ENCODE data around the gene ADAMTS10. TPM values are rescaled to one million over a fixed set of nuclear protein-coding genes. Genes with fewer than 3 reads are reported as not detected.

ADAMTS10 gene
- total RNA-seq, result 5.7 and 7.9 TPM in 2 replicates

DNA sequence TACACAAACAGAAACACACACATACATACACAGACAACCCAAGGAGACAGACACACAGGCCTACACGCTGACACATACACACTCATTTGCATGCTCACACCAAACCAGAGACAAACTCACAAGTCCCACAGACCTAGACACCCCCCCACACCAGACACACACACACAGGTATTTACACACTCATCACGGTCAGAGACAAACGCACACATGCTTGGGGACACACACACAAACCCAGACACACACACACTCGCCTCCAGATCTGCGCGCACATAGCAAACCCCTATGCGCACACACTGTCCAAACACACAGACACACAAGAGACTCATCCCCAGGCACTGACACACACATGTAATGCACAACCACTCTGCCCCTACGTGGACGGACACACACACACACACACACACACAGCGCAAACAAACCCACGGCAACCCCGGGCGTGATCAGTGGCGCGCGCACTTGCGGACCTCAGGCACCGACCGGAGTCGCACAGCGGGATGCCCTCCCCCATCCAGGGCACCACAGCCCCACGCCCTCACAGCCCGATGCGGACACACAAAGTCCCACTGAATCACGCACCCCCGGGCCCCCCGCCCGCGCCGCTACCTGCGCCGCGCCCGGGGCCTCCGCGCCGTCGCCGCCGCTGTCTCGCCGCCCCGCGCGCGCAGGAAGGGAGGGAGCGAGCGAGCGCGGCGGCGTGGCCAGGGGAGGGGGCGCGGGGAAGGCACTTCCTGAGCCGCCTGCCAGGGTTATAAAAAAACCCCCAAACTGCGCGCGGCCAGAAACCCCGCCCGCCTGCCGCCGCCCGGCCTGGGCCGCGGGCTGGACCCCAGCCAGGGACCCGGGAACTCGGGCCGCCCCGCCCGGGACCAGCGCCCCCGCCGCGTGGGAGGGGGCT is at the start of gene ADAMTS10:
ADAMTS10 (minus strand) TSS at position 675 of the 895 bp plus-strand sequence. CDS start 5,005 bp downstream, outside the sequence.

DNA sequence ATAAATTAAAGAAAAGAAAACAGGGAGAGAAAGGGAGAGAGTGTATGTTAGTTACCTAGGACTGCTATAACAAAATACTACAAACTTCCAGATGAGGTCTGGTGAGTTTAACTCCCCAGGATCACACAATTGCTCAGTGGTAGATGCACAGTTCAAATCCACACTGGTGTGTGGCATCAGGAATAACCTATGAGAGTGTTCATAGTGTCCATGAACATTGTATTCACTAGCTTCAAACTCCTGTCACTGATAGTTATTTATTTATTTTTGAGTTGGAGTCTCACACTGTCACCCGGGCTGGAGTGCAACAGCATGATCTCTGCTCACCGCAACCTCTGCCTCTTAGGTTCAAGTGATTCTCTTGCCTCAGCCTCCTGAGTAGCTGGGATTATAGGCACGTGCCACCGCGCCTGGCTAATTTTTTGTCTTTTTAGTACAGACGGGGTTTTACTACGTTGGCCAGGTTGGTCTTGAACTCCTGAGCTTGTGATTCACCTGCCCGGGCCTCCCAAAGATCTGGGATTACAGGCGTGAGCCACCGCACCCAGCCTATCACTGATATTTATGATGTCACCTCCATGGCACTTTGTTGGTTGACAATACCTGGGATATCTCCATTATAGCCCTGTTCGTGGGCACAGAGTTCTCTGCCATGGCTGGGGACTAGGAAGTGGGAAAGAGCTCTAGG is 19.6 kb upstream of the ADAMTS10 start, which contains the start of gene NFILZ:
NFILZ (plus strand) TSS at position 638 of the 688 bp plus-strand sequence. CDS start 46,133 bp downstream, outside the sequence.

DNA sequence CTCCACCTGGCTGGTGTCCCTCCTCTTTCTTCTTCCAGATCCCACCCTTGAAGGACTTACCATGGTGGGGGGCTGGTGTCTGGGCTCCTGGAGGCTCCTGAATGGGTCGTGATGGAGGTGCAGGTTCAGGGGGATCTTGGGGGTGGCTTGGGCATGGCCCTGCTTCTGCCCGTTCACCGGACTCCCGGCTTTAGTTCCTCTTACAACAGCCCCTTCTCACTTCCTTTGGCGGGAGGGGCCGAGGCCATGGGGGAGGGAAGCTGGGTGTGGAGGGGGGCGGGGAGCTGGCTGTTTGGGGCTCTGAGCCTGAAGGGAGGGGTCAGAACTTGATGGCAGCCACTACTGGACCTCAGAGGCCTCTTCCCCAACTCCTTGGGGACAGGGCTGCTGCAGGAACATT is 33.3 kb downstream of the ADAMTS10 start, which contains the start of gene MYO1F:
MYO1F (minus strand) TSS at position 196 of the 400 bp plus-strand sequence; CDS start at position 63, 133 bp downstream.

Other genes with a start within 250 kb of the ADAMTS10 start
- gene ANGPTL4, start 246.6 kb downstream of the ADAMTS10 start, total RNA-seq, result 112 and 127 TPM in 2 replicates
- 44.8 and 48.0 TPM in 2 replicates for gene RAB11B, start 220.4 kb downstream of the ADAMTS10 start, total RNA-seq
- gene MARCHF2, start 197.4 kb downstream of the ADAMTS10 start, total RNA-seq, result 19.6 and 35.1 TPM in 2 replicates
- gene HNRNPM, start 165.7 kb downstream of the ADAMTS10 start, total RNA-seq, result 50.4 and 55.7 TPM in 2 replicates
- gene PRAM1, start 108.1 kb downstream of the ADAMTS10 start, total RNA-seq, result not detected in 2 replicates
- 17.0 and 22.7 TPM in 2 replicates for gene ZNF414, start 96.5 kb downstream of the ADAMTS10 start, total RNA-seq
- 0.29 and 0.31 TPM in 2 replicates for gene MYO1F, start 33.3 kb downstream of the ADAMTS10 start, total RNA-seq
- not detected in 2 replicates for gene NFILZ, start 19.9 kb upstream of the ADAMTS10 start, total RNA-seq
- not detected in 2 replicates for gene ACTL9, start 88.1 kb upstream of the ADAMTS10 start, total RNA-seq
- not detected in 2 replicates for gene OR2Z1, start 110.9 kb upstream of the ADAMTS10 start, total RNA-seq
- gene ZNF558, start 221.6 kb upstream of the ADAMTS10 start, total RNA-seq, result 23.1 and 25.1 TPM in 2 replicates
- not detected in 2 replicates for gene MBD3L1, start 221.7 kb upstream of the ADAMTS10 start, total RNA-seq